GM18520 (cell line): ENCODE data around the gene RHOBTB1.
A peak's percentile ranks its signal among the peaks of the same experiment; 100 is the strongest.
"Not testable (repeated sequence)": the region's sequence is repeated elsewhere in the genome, so short reads cannot be mapped to it uniquely, and the experiment has no call there.

Experiments
- ATAC-seq: cut with Tn5 transposase; IDR thresholded peaks from one replicate; pipeline ENCODE4 v1.9.1; 2021; ENCODE audit not compliant: unreplicated experiment

The RHOBTB1 gene

GRCh38 chr10:60944058-60944909 lies at the start of gene RHOBTB1:
TSS of gene RHOBTB1 (minus strand) at chr10:60944185. CDS start at chr10:60911542, 32,643 bp downstream.
- peak; percentile 52 for ATAC-seq

- no peak for ATAC-seq
These were observed 48.7 kb upstream of the RHOBTB1 start for GRCh38 chr10:60992636-60993035.

- no peak for ATAC-seq
These were observed 46.7 kb upstream of the RHOBTB1 start for GRCh38 chr10:60990663-60991062.

- ATAC-seq = peak; percentile 76
These were observed 45.5 kb upstream of the RHOBTB1 start for GRCh38 chr10:60989400-60989876.

GRCh38 chr10:60986791-60987190 lies 42.8 kb upstream of the RHOBTB1 start:
- no peak for ATAC-seq

GRCh38 chr10:60985951-60986350 lies 42.0 kb upstream of the RHOBTB1 start:
- ATAC-seq = no peak

- no peak for ATAC-seq
These were observed 37.0 kb upstream of the RHOBTB1 start for GRCh38 chr10:60980997-60981396.

- ATAC-seq = no peak
These were observed 35.7 kb upstream of the RHOBTB1 start for GRCh38 chr10:60979667-60980104.

- no peak for ATAC-seq
These were observed 34.5 kb upstream of the RHOBTB1 start for GRCh38 chr10:60978287-60979115.

- ATAC-seq = no peak
These were observed 33.5 kb upstream of the RHOBTB1 start for GRCh38 chr10:60977161-60978122.

- ATAC-seq = no peak
These were observed 32.7 kb upstream of the RHOBTB1 start for GRCh38 chr10:60976687-60977086.

- no peak for ATAC-seq
These were observed 31.7 kb upstream of the RHOBTB1 start for GRCh38 chr10:60975716-60976115.

GRCh38 chr10:60974463-60975149 lies 30.6 kb upstream of the RHOBTB1 start:
- ATAC-seq = no peak

GRCh38 chr10:60973086-60973485 lies 29.1 kb upstream of the RHOBTB1 start:
- no peak for ATAC-seq

GRCh38 chr10:60972181-60972580 lies 28.2 kb upstream of the RHOBTB1 start:
- ATAC-seq = not testable (repeated sequence)

- no peak for ATAC-seq
These were observed 26.5 kb upstream of the RHOBTB1 start for GRCh38 chr10:60970526-60970925.

- no peak for ATAC-seq
These were observed 24.5 kb upstream of the RHOBTB1 start for GRCh38 chr10:60968504-60968903.

- no peak for ATAC-seq
These were observed 24.0 kb upstream of the RHOBTB1 start for GRCh38 chr10:60967854-60968484.

GRCh38 chr10:60967260-60967659 lies 23.3 kb upstream of the RHOBTB1 start:
- no peak for ATAC-seq
